Transverse colon (tissue), 4 donors: ENCODE results near the gene UQCR11.

Experiments used
- POLR2AphosphoS5 ChIP-seq, 3 donors: sonication (generic); formaldehyde crosslinking; IDR thresholded peaks; one replicate each; pipeline ENCODE4 v1.6.1; 2016; ENCODE audit warnings: antibody characterized with exemption in 3 of 3
- TF ChIP-seq, protein P1 (sequence below), 5 experiments: fragments of 200-600 bp in 3 of 5; fragments of 450-650 bp in 2 of 5; sonication (generic) in 3 of 5; IDR thresholded peaks; 1 replicate in 2 of 5; 2 replicates in 3 of 5; pipeline ENCODE4 v1.5.1; 2016 to 2017; ENCODE audit warnings: antibody characterized with exemption in 5 of 5, inconsistent platforms in 3 of 5, mild to moderate bottlenecking in 2 of 5, moderate library complexity in 1 of 5

DNA sequence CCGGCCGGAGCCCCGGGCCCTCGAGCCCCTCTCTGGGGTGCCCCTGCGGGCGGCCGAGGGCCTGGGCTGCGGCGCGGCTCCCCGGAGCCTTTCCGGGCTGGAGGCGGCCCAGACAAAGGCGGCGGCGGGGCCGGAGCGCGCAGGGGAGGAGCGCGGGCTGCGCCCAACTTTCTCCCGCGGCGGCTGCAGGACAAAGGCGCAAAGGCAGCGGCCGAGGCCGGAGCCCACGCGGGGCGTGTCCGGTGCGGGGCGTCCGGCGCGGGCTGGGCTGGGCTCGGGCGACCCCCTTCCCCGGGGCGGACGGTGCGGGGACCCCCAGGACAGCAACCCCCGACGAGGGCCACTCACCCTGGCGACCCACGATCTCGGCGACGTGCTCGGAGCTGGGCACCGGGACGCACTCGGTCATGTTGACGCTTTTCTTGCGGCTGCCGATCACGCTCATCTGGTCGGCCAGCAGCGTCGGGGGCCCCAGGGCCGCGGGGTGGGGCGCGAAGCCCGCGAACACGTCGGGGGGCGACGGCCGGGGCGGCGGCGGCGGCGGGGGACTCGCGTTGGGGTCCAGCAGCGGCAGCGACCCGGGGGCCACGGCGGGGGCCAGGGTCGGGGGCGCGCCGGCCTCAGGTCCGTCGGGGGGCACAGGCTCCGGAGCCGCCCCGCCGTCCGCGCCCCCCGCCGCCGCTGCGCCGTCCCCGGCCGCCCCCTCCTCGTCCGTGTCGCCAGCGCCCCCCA lies 38.0 kb downstream of the UQCR11 start:
- TF ChIP-seq POLR2AphosphoS5 (IDR thresholded peaks at IDR 0.05): no peak
- TF ChIP-seq, protein P1, sequence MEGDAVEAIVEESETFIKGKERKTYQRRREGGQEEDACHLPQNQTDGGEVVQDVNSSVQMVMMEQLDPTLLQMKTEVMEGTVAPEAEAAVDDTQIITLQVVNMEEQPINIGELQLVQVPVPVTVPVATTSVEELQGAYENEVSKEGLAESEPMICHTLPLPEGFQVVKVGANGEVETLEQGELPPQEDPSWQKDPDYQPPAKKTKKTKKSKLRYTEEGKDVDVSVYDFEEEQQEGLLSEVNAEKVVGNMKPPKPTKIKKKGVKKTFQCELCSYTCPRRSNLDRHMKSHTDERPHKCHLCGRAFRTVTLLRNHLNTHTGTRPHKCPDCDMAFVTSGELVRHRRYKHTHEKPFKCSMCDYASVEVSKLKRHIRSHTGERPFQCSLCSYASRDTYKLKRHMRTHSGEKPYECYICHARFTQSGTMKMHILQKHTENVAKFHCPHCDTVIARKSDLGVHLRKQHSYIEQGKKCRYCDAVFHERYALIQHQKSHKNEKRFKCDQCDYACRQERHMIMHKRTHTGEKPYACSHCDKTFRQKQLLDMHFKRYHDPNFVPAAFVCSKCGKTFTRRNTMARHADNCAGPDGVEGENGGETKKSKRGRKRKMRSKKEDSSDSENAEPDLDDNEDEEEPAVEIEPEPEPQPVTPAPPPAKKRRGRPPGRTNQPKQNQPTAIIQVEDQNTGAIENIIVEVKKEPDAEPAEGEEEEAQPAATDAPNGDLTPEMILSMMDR (IDR thresholded peaks at IDR 0.05): no peak
